ENCODE measurements around the gene ZNF467.

ZNF467 gene

DNA sequence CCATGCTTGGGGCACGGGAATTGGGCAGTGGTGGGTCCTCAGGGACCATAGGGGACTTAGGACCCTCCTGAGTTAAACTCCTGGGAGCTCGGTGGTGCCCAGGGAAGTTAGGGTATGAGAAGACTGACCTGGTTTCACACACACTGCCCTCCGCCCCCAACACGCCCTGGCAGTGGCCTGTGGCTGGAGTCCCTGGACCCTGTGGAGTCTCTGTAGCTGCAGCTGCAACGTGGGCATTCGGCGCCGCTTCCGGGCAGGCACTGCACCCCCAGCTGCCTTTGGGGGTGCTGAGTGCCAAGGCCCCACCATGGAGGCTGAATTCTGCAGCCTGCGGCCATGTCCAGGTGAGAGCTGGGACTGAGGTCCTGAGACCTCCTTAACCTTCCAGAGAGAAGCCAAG is 34.9 kb upstream of the ZNF467 start:
- FAIRE-seq: no peak

DNA sequence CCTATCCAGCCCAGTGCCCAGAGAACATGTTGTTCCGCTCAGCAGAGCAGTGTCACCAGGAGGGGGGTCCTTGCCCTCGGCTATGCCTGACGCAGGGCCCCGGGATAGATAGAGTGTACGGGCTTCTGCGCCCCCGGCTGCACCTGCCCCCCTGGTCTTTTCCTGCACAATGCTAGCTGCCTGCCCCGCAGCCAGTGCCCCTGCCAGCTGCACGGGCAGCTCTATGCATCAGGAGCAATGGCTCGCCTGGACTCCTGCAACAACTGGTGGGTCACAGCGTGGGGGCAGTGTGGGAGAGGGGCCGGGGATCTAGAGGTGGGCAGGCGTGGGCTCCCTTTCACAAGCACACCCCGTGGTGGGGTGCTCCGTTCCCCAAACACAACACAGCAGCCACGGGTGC is 33.3 kb upstream of the ZNF467 start:
- FAIRE-seq: no peak

DNA sequence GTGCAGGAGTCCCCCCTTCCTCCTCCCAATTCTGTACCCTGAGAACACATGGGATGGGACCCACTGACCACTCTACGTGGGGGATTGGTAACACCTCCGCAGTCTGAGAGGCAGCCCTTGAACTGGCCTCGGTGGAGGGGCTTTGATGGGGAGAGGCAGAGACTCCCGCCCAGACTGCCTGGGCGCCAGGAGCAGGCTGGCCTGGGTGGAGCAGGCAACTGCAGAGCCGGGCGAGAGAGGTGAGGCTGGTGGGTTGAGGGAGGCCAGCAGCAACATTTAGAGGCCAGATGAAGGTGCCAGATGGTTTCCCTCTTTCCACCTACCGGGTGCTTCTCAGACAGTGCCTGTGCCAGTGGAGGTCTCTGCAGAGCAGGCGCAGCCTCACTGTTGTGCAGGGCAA is 30.7 kb upstream of the ZNF467 start:
- FAIRE-seq: no peak

DNA sequence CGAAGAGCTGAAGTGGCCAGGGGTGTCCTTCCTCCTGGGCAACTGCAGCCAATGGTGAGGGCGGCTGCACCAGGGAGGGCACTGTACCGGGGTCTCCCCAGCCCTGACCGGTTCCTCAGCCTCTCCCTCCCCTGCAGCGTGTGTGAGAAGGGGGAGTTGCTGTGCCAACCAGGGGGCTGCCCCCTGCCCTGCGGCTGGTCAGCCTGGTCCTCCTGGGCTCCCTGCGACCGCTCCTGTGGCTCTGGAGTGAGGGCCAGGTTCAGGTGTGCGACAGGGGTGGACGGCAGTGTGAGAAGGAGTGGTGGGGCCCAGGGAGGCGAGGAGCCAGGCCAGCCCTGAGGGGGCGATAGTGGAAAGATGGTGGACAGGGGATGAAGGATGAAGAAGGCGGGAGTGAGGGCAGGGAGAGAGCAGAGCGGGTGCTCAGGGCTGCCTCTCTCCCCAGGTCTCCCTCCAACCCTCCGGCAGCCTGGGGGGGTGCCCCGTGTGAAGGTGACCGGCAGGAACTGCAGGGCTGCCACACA is 30.2 kb upstream of the ZNF467 start:
- FAIRE-seq: no peak

DNA sequence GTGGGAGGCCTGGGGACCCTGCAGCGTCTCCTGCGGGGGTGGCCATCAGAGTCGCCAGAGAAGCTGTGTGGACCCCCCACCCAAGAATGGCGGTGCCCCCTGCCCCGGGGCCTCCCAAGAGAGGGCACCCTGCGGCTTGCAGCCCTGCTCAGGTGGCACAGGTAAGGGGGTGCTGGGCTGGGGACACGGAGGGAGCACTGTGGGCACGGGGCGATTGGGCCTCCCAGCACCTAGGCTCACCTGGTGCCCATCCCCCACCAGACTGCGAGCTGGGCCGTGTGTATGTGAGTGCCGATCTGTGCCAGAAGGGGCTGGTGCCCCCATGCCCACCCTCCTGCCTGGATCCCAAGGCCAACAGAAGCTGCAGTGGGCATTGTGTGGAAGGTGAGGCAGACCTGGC is 29.6 kb upstream of the ZNF467 start:
- FAIRE-seq: no peak

DNA sequence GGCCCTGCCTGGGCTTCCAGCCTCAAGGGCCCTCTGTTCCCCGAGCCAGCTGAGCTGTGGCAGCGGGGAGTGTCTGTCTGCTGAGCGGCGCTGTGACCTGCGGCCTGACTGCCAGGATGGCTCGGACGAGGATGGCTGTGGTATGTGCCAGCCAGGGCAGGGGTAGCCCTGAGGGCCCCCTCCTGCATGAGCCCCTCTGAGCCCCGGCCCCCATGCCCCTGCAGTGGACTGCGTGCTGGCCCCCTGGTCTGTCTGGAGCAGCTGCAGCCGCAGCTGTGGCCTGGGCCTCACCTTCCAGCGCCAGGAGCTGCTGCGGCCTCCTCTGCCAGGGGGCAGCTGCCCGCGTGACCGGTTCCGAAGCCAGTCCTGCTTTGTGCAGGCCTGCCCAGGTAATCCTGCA is 28.4 kb upstream of the ZNF467 start:
- no peak for FAIRE-seq

DNA sequence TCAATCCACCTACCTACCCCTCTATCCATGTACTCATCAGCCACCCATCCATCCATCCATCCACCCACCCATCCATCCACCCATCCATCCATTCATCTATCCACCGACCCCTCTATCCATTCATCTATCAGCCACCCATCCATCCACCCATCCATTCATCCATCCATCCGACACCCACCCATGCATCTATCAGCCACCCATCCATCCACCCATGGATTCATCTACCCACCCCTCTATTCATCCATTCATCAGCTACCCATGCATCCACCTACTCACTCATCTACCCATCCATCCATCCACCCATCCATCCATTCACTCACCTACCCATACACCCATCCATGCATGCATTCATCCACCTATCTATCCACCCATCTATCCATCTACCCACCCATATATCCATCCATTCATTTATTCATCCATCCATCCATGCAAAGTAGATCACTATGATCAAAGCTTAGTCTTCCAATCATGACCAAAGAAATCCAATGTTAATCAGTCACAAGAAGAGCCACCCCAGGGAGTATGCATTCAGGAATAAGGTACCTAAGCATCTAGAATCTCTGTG is 27.7 kb upstream of the ZNF467 start:
- no peak for FAIRE-seq

DNA sequence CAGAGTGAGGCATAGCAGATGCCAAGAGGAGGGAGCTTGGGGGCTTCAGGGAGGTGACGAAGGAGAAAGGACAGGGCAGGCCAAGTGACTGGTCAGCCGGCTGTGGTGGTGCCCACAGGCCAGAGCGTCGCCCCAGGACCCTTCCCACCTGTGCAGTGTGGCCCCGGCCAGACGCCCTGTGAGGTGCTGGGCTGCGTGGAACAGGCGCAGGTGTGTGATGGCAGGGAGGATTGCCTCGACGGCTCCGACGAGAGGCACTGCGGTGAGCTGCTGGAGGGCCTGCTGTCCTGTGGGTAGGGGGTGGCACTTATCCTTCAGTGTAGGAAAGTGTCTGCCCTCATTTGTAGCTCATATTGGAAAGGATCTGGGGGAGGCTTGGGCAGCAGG is 26.8 kb upstream of the ZNF467 start:
- no peak for FAIRE-seq

DNA sequence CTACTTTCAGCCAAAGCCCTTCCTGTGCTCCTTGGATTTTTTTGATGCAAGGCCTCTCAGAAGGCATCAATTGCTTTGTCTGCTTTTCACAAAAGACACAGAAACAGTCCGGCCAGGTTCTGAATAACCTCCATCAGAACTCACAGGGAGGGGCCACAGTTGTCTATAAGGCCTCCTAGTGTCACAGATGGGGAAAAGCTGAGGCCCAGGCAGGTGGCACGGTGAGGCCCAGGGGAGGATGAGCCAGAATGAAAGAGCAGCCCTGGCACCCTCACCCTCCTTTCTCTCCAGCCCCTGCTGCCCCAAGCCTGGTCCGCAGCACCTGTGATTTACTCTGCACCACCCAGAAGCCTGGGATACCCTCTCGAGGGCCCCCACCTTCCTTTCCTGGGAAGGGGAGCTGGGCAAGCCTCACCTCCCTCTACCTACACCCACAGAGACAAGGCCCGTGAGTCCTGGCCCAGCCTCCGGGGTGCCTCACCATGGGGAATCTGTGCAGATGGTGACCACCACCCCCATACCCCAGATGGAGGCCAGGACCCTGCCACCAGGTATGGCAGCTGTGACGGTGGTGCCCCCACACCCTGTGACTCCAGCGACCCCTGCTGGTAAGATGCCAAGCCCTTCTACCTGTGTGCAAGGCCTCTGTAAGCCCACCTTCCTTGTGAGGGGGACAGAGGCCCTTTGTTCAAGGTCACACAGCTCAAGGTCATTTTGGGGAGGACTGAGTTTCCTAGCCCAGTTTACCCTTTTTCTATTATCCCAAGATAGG is 26.2 kb upstream of the ZNF467 start:
- peak; percentile 29 for FAIRE-seq

DNA sequence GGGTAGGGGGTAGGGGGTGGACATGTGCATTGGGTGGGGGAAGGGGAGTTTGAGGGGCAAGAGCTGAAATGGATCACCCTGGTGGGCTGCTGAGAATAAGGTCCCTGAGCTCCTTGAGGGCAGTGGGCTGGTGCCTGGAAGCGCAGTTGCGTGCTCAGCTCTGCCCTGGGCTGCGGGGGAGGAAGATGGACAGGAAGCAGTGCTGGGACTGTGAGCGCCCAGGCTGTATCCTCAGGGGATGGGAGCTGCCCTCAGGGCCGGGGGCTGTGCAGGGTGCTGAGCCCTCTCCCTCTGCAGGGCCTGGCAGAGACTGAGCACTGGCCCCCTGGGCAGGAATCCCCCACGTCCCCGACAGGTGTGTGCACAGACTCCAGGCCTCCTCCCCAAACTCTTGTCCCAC is 24.4 kb upstream of the ZNF467 start:
- FAIRE-seq: no peak

DNA sequence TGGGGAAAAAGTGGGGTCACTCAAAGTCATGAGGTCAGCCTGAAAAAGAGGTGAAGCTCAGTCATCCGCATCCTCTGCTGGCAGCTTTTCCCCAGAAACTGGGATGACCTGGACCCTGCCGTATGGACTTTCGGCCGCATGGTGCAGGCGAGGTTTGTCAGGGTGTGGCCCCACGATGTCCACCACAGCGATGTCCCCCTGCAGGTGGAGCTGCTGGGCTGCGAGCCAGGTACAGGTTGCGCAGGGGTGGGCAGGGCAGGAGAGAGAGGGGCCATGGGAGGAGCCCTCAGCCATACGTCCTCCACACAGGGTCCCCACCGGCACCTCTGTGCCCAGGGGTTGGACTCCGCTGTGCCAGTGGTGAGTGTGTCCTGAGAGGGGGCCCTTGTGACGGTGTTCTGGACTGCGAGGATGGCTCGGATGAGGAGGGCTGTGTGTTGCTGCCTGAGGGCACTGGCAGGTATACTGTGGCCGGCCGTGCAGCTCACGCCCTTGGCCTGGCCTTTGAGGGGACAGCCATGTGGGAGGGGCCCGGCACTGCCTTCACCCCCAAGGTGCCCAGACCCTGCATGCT is 23.0 kb upstream of the ZNF467 start:
- no peak for FAIRE-seq

DNA sequence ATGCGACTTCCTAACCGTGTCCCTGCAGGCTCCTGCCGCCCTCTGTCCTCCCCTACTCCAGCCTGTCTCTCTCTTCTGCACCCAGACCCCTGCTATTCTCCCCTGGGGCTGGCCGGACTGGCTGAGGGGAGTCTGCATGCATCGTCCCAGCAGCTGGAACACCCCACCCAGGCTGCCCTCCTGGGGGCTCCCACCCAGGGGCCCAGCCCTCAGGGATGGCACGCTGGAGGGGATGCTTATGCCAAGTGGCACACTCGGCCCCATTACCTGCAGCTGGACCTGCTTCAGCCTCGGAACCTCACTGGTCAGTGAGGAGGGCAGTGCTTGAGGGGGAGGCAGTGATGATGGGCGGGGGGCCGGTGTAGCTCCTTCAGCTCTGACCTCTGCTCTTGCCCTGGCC is 21.7 kb upstream of the ZNF467 start:
- no peak for FAIRE-seq

DNA sequence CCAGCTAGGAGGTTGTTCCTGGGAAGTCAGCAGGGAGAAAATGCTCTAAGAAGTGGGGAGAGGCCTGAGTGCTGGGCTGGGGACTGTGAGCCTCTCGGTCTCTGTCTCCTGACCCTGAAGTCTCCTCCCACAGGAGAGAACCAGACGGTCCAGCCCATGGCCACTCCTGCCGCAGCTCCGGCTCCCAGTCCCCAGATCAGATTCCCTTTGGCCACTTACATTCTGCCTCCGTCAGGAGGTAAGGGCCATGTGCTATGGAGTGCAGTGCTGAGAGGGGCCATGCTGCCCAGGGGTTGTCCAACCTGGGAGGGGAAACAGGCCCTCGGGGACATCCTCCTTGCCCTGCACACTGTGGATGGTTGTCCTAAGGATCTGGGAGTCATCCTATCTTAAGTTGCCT is 21.3 kb upstream of the ZNF467 start:
- no peak for FAIRE-seq

DNA sequence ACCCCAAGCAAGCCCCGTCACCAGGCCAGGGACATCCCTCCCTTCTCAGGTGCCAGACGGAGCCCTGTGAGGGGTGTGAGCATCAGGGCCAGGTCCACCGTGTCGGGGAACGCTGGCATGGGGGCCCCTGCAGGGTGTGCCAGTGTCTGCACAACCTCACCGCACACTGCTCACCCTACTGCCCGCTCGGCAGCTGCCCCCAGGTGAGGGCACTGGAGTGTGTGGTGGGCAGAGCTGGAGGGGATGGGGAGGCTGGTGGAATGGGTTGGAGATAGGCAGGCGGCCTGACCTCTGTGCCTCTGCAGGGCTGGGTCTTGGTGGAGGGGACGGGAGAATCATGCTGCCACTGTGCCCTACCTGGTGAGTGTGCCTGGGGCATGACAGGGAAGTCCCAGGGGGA is 19.9 kb upstream of the ZNF467 start:
- FAIRE-seq: no peak

DNA sequence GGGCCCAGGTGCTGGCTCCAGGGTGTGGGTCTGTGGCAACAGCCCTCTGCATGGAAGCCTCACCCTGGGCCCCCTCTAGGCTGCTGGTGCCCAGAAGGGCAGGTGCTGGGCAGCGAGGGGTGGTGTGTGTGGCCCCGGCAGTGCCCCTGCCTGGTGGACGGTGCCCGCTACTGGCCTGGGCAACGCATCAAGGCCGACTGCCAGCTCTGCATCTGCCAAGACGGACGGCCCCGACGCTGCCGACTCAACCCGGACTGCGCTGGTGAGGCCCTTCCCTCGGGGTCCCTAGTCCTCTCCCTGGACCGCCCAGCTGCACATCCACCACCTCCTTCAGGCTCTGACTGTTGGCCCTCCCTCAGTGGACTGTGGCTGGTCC is 18.8 kb upstream of the ZNF467 start:
- no peak for FAIRE-seq

DNA sequence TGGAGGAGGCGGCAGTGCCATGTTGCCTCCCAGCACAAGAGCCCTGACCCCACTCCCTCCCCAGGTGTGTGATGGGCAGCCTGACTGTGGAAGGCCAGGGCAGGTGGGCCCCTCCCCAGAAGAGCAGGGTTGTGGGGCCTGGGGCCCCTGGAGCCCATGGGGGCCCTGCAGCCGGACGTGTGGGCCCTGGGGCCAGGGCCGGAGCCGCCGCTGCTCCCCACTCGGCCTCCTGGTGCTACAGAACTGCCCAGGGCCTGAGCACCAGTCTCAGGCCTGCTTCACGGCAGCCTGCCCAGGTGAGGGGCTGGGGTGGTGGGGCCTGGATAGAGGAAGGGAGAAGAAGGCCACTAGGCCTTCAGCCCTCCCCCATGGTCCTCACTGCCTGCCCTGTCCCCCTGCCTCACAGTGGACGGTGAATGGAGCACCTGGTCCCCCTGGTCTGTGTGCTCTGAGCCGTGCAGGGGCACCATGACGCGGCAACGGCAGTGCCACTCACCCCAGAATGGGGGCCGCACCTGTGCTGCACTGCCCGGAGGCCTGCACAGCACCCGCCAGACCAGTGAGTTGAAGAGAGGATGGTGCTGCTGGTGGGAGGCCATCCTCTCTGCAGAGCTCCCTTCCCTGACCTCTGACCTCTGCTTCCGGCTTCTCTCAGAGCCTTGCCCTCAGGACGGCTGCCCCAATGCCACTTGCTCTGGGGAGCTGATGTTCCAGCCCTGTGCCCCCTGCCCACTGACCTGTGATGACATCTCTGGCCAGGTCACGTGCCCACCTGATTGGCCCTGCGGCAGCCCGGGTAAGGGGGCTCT is 18.2 kb upstream of the ZNF467 start:
- FAIRE-seq: no peak

DNA sequence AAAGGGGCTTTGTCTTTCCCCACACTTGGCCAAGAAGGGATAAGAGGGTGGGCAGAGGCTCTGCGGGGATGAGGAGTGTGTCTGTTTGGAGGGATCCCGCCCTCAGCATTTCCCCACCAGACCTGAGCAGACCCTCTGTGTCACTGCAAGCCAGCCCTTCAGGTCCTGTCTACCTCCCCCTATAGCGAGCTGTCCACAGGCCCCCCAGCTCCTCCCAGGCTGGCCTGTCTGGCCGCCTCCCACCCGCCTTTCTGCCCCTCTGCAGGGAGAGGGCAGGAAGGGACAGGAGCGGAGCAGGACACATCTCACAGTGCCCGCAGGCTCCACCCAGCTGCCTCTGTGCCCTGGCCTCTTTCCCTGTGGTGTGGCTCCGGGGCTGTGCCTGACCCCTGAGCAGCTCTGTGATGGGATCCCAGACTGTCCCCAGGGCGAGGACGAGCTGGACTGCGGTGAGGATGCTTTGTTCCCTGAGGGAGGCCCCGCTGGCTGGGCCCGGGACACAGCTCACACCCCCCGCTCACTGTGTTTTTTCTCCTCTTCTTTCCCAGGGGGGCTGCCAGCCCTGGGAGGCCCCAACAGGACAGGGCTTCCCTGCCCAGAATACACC is 17.5 kb upstream of the ZNF467 start:
- no peak for FAIRE-seq

DNA sequence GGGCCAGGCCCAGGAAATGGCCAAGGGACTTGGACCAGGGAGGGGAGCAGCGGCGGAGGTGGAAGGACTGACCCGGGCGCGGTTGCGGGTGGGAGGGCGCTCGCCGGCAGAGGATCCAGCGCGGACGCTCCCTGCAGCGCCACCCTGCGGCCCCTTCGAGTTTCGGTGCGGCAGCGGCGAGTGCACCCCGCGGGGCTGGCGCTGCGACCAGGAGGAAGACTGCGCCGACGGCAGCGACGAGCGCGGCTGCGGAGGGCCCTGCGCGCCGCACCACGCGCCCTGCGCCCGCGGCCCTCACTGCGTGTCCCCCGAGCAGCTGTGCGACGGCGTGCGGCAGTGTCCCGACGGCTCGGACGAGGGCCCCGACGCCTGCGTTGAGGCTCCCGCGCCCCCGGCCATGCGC is 16.8 kb upstream of the ZNF467 start:
- no peak for FAIRE-seq

DNA sequence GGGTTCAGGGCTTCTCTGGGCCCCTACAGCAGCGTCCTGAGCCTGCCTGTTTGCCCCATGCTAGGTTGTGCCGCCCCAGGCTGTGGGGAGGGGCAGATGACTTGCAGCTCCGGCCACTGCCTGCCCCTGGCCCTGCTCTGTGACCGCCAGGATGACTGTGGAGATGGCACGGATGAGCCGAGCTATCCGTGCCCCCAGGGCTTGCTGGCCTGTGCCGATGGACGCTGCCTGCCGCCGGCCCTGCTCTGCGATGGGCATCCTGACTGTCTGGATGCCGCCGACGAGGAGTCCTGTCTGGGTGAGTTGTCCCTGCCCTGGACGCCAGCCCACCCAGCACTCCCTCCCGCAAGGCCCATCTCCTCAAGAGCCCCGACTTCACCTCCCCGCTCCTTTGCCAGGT is 15.7 kb upstream of the ZNF467 start:
- FAIRE-seq: no peak

DNA sequence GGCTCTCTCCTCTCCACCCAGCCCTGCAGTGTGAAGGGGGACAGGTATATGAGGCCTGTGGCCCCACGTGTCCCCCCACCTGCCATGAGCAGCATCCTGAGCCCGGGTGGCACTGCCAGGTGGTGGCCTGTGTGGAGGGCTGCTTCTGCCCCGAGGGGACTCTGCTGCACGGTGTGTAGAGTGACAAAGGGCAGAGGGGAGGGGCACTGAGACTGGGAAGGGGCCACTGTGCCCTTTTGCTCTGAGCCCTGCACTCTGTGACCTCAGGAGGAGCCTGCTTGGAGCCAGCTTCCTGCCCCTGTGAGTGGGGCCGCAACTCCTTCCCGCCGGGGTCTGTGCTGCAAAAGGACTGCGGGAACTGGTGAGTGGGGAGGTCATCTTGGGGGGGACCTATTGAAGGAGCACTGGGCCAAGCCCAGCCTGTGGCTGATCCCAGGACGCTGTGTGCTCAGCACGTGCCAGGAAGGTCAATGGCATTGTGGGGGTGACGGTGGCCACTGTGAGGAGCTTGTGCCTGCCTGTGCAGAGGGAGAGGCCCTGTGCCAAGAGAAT is 15.0 kb upstream of the ZNF467 start:
- no peak for FAIRE-seq

DNA sequence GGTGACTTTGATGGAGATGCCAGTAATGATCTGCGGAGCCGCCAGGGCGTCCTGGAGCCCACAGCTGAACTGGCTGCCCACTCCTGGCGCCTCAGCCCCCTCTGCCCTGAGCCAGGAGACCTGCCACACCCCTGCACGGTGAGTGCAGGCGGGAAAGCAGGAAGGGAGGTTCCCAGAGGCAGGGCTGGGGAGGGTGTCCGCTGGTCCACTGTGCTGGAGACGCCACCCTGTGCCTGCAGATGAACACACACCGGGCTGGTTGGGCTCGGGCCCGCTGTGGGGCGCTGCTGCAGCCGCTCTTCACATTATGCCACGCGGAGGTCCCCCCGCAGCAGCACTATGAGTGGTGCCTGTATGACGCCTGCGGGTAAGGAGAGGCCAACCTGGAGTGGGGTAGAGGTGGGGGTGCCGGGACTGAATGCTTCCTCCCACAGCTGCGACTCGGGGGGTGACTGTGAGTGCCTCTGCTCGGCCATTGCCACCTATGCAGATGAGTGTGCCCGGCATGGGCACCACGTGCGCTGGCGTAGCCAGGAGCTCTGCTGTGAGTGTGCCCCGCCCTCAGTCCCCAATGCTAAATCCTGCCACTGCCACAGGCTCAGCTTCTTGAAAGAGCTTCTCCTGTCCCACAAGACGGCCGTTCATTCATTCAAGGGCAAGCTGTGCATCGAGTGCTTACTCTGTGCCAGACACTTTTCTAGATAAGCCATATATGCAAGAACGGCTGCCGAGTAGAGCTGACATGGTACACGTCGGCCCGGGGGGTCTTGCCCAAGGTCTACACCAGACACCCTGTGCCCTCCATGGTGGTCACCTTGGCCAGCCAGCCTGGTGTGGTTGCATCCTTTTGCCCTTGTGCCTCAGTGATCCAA is 14.3 kb upstream of the ZNF467 start:
- FAIRE-seq: no peak

DNA sequence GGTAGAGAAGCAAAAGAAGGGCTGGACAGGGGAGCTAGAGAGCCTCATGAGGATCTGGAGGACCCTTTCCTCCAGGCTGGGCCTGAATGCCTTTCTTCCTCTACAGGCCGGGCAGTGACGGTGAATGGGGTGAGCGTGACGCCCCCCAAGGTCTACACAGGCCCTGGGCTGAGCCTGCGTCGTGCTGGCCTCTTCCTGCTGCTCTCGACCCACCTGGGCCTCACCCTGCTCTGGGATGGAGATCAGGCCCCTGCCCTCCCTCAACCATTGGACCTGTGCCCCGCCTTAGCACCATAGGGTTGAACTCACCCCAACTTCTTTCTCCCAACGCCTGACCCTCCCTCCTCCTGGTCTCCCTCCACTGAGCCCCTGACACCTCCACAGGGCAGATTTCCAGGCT is 12.6 kb upstream of the ZNF467 start:
- no peak for FAIRE-seq
